ENCODE results near the gene LSS.

DNA sequence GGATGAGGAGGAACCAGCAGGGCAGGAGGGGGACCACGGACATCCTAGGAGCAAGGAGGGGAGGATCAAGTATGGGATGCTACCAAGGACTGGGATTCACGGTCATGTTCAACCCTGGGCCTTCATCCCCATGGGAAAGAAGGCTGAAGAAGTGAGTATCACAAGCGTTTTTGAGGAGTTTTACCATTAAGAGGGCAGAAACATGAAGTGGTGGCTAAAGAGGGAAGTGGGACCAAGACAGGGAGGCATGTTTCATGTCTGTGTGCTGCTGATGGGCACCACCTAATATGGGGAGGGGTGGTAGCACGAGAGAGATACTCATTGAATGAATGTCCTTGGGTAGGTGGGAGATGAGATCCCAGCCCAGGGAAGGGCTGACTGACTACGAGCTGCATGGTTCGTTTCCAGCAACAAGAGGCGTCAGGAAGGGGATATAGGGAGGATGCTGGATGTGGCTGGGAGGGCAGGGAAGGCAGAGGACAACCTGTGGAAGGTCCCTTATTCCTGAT is 11.3 kb upstream of the LSS start:
- TF ChIP-seq, protein P1, sequence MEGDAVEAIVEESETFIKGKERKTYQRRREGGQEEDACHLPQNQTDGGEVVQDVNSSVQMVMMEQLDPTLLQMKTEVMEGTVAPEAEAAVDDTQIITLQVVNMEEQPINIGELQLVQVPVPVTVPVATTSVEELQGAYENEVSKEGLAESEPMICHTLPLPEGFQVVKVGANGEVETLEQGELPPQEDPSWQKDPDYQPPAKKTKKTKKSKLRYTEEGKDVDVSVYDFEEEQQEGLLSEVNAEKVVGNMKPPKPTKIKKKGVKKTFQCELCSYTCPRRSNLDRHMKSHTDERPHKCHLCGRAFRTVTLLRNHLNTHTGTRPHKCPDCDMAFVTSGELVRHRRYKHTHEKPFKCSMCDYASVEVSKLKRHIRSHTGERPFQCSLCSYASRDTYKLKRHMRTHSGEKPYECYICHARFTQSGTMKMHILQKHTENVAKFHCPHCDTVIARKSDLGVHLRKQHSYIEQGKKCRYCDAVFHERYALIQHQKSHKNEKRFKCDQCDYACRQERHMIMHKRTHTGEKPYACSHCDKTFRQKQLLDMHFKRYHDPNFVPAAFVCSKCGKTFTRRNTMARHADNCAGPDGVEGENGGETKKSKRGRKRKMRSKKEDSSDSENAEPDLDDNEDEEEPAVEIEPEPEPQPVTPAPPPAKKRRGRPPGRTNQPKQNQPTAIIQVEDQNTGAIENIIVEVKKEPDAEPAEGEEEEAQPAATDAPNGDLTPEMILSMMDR (IDR thresholded peaks at IDR 0.05) = no peak
- TF ChIP-seq EZH2 (IDR thresholded peaks at IDR 0.05) = no peak

All from neural progenitor cell (in vitro differentiated cells).